ENCODE data around the gene RTL1.

Gene RTL1

GRCh38 chr14:100910888-100911664 lies 7.6 kb upstream of the RTL1 start:
- H3K79me2 ChIP-seq (ENCODE audit: insufficient read depth, low read length) = no peaks in the 10 kb centered on the region
- no peak overlapping the region for H3K27ac ChIP-seq (ENCODE audit: low read depth, low read length)
- no peaks in the 10 kb centered on the region for H3K9me3 ChIP-seq (ENCODE audit: insufficient read depth, low read length)
- no peaks in the 10 kb centered on the region for H3K9me2 ChIP-seq (replicated peaks; ENCODE audit: insufficient read depth, low read length)
- H4K20me1 ChIP-seq (ENCODE audit: low read depth, low read length) = no peaks in the 10 kb centered on the region
- H3K4me2 ChIP-seq (ENCODE audit: low read depth, low read length, poor library complexity, severe bottlenecking) = no peak overlapping the region
- no peaks in the 10 kb centered on the region for H3K36me3 ChIP-seq (ENCODE audit: low read length)
- no peaks in the 10 kb centered on the region for H3F3A ChIP-seq (ENCODE audit: insufficient read depth)
- no peaks in the 10 kb centered on the region for H3K27me3 ChIP-seq (ENCODE audit: low read length)
- no peak overlapping the region for H3K9ac ChIP-seq (ENCODE audit: low read length)
- no peak overlapping the region for H2AFZ ChIP-seq (ENCODE audit: low read depth, low read length, severe bottlenecking)
- TF ChIP-seq EZH2phosphoT487 (conservative IDR thresholded peaks at IDR 0.05; ENCODE audit: low read length) = no peak
- TF ChIP-seq CTCF (IDR thresholded peaks at IDR 0.05; ENCODE audit: insufficient read depth, low read length, poor library complexity, severe bottlenecking) = no peak
- H3K4me3 ChIP-seq (ENCODE audit: insufficient read depth, low read length, poor library complexity, severe bottlenecking) = no peak overlapping the region

GRCh38 chr14:100909439-100909838 lies 5.9 kb upstream of the RTL1 start:
- TF ChIP-seq EZH2phosphoT487 (conservative IDR thresholded peaks at IDR 0.05; ENCODE audit: low read length) (no peak), CTCF (IDR thresholded peaks at IDR 0.05; ENCODE audit: insufficient read depth, low read length, poor library complexity, severe bottlenecking) (no peak)
- Histone ChIP-seq H2AFZ (ENCODE audit: low read depth, low read length, severe bottlenecking) (no peak overlapping the region), H3K9me2 (replicated peaks; ENCODE audit: insufficient read depth, low read length) (no peaks in the 10 kb centered on the region), H4K20me1 (ENCODE audit: low read depth, low read length) (no peaks in the 10 kb centered on the region), H3F3A (ENCODE audit: insufficient read depth) (no peaks in the 10 kb centered on the region), H3K4me2 (ENCODE audit: low read depth, low read length, poor library complexity, severe bottlenecking) (no peak overlapping the region), H3K4me3 (ENCODE audit: insufficient read depth, low read length, poor library complexity, severe bottlenecking) (no peak overlapping the region), H3K36me3 (ENCODE audit: low read length) (no peaks in the 10 kb centered on the region), H3K79me2 (ENCODE audit: insufficient read depth, low read length) (no peaks in the 10 kb centered on the region), H3K27ac (ENCODE audit: low read depth, low read length) (no peak overlapping the region), H3K9ac (ENCODE audit: low read length) (no peak overlapping the region), H3K9me3 (ENCODE audit: insufficient read depth, low read length) (no peaks in the 10 kb centered on the region), H3K27me3 (ENCODE audit: low read length) (no peaks in the 10 kb centered on the region)

GRCh38 chr14:100907240-100907639 lies 3.7 kb upstream of the RTL1 start:
- Histone ChIP-seq H3K4me2 (ENCODE audit: low read depth, low read length, poor library complexity, severe bottlenecking) (no peak overlapping the region), H3K27ac (ENCODE audit: low read depth, low read length) (no peak overlapping the region), H4K20me1 (ENCODE audit: low read depth, low read length) (no peaks in the 10 kb centered on the region), H3K9me3 (ENCODE audit: insufficient read depth, low read length) (no peaks in the 10 kb centered on the region), H2AFZ (ENCODE audit: low read depth, low read length, severe bottlenecking) (no peak overlapping the region), H3K4me3 (ENCODE audit: insufficient read depth, low read length, poor library complexity, severe bottlenecking) (no peak overlapping the region), H3K36me3 (ENCODE audit: low read length) (no peaks in the 10 kb centered on the region), H3K27me3 (ENCODE audit: low read length) (no peaks in the 10 kb centered on the region), H3K9ac (ENCODE audit: low read length) (no peak overlapping the region), H3K79me2 (ENCODE audit: insufficient read depth, low read length) (no peaks in the 10 kb centered on the region), H3K9me2 (replicated peaks; ENCODE audit: insufficient read depth, low read length) (no peaks in the 10 kb centered on the region), H3F3A (ENCODE audit: insufficient read depth) (no peaks in the 10 kb centered on the region)
- TF ChIP-seq EZH2phosphoT487 (conservative IDR thresholded peaks at IDR 0.05; ENCODE audit: low read length) (no peak), CTCF (IDR thresholded peaks at IDR 0.05; ENCODE audit: insufficient read depth, low read length, poor library complexity, severe bottlenecking) (no peak)
